Measurements from ENCODE around the gene ADK. TPM values are rescaled to one million over a fixed set of nuclear protein-coding genes. Genes with fewer than 3 reads are reported as not detected.

Gene ADK
- total RNA-seq, 1 donor from 2014 or later, result 46.1 TPM

- Mint-ChIP-seq H3K4me1 (peaks cover 12% of the 10 kb centered on the region), H3K36me3 (ENCODE audit: low read depth) (peaks cover 63% of the 10 kb centered on the region), H3K27me3 (no peaks in the 10 kb centered on the region), H3K27ac (no peak overlapping the region), H3K9me3 (peaks cover 11% of the 10 kb centered on the region), H3K4me3 (no peak overlapping the region)
- CTCF ChIA-PET, result no interaction called here
- POLR2A ChIA-PET, result interaction anchor here (0.6 kb wide), 1 partner anchor 42 kb away, joined by 9 read pairs; no protein-coding TSS in a partner anchor
- intact Hi-C loops (cut with micrococcal nuclease), result no loop called here
- DNase-seq (no peak), ATAC-seq (ENCODE audit: low read depth) (no peak)
- no peak for TF ChIP-seq CTCF (IDR thresholded peaks at IDR 0.05)
These were observed 484.6 kb downstream of the ADK start for GRCh38 chr10:74635655-74636054.

- Mint-ChIP-seq H3K27ac (no peak overlapping the region), H3K27me3 (no peaks in the 10 kb centered on the region), H3K36me3 (ENCODE audit: low read depth) (peaks cover 53% of the 10 kb centered on the region), H3K4me1 (peaks cover 14% of the 10 kb centered on the region), H3K9me3 (peaks cover 7% of the 10 kb centered on the region), H3K4me3 (no peak overlapping the region)
- intact Hi-C loops (cut with micrococcal nuclease), result no loop called here
- ChIA-PET CTCF (interaction anchor here (1.1 kb wide), 1 partner anchor 384 kb away, joined by 3 read pairs; no protein-coding TSS in a partner anchor), POLR2A (no interaction called here)
- ATAC-seq (ENCODE audit: low read depth), result no peak
- DNase-seq, result no peak
- no peak for TF ChIP-seq CTCF (IDR thresholded peaks at IDR 0.05)
These were observed 486.7 kb downstream of the ADK start for GRCh38 chr10:74637685-74638084.

- intact Hi-C loops (cut with micrococcal nuclease), result no loop called here
- Mint-ChIP-seq H3K4me1 (peaks cover 14% of the 10 kb centered on the region), H3K27ac (peak overlapping the region; percentile 30), H3K27me3 (no peaks in the 10 kb centered on the region), H3K9me3 (peaks cover 2% of the 10 kb centered on the region), H3K4me3 (no peak overlapping the region), H3K36me3 (ENCODE audit: low read depth) (peaks cover 41% of the 10 kb centered on the region)
- no peak for TF ChIP-seq CTCF (IDR thresholded peaks at IDR 0.05)
- ATAC-seq (ENCODE audit: low read depth), result peak; percentile 95
- ChIA-PET CTCF (no interaction called here), POLR2A (interaction anchor here (0.6 kb wide), 1 partner anchor 172 kb away, joined by 4 read pairs; no protein-coding TSS in a partner anchor)
- no peak for DNase-seq
These were observed 489.3 kb downstream of the ADK start for GRCh38 chr10:74640134-74640921.

GRCh38 chr10:74641659-74642058, 490.6 kb downstream of the ADK start:
- Mint-ChIP-seq H3K4me3 (no peak overlapping the region), H3K27me3 (no peaks in the 10 kb centered on the region), H3K4me1 (peaks cover 14% of the 10 kb centered on the region), H3K36me3 (ENCODE audit: low read depth) (peaks cover 41% of the 10 kb centered on the region), H3K27ac (no peak overlapping the region), H3K9me3 (peaks cover 2% of the 10 kb centered on the region)
- ChIA-PET CTCF (no interaction called here), POLR2A (interaction anchor here (0.6 kb wide), 1 partner anchor 1401 kb away, joined by 4 read pairs; no protein-coding TSS in a partner anchor)
- ATAC-seq (ENCODE audit: low read depth) (no peak), DNase-seq (no peak)
- no peak for TF ChIP-seq CTCF (IDR thresholded peaks at IDR 0.05)
- intact Hi-C loops (cut with micrococcal nuclease), result no loop called here

- ATAC-seq (ENCODE audit: low read depth) (no peak), DNase-seq (no peak)
- H3K36me3 Mint-ChIP-seq (ENCODE audit: low read depth), result peaks cover 38% of the 10 kb centered on the region
- intact Hi-C loops (cut with micrococcal nuclease), result no loop called here
- ChIA-PET CTCF (no interaction called here), POLR2A (interaction anchor here (1.1 kb wide), 1 partner anchor 270 kb away, joined by 3 read pairs; no protein-coding TSS in a partner anchor)
- peaks cover 2% of the 10 kb centered on the region for H3K9me3 Mint-ChIP-seq
- no peak overlapping the region for H3K27ac Mint-ChIP-seq
- peaks cover 14% of the 10 kb centered on the region for H3K4me1 Mint-ChIP-seq
- H3K27me3 Mint-ChIP-seq, result no peaks in the 10 kb centered on the region
- no peak overlapping the region for H3K4me3 Mint-ChIP-seq
- TF ChIP-seq CTCF (IDR thresholded peaks at IDR 0.05), result no peak
These were observed 492.0 kb downstream of the ADK start for GRCh38 chr10:74642901-74643595.

All from activated B cell treated with CpG ODN at 0.5 μM for 24 hours (primary cell).